Activated CD8-positive, alpha-beta T cell treated with anti-CD3 and anti-CD28 coated beads for 36 hours (primary cell): ENCODE data around the gene MYOCD. TPM values are rescaled to one million over a fixed set of nuclear protein-coding genes. Genes with fewer than 3 reads are reported as not detected.

Experiments used
- ATAC-seq: fragments of 200-7000 bp; cut with Tn5 transposase; one replicate; pipeline ENCODE4 v1.10.0; 2021; ENCODE audit warnings: mild to moderate bottlenecking, moderate library complexity
- CTCF ChIA-PET: fragments of 350-600 bp; sonication (Branson Sonifier 250); formaldehyde crosslinking; loops from one replicate; lab custom pipeline; 2021; ENCODE audit warnings: antibody characterized with exemption; lab: Charles Lee
- POLR2A ChIA-PET: fragments of 350-600 bp; sonication (Branson Sonifier 250); formaldehyde crosslinking; loops from one replicate; lab custom pipeline; 2021; ENCODE audit warnings: antibody characterized with exemption; lab: Charles Lee
- DNase-seq: peaks from one replicate; pipeline ENCODE4 v3.0.0-alpha.2; 2020
- H3K27ac Mint-ChIP-seq: one replicate; pipeline ENCODE4 v1.8.0; 2021; ENCODE audit warnings: mild to moderate bottlenecking, mixed read lengths
- H3K27me3 Mint-ChIP-seq: one replicate; pipeline ENCODE4 v1.8.0; 2021; ENCODE audit warnings: mixed read lengths
- H3K36me3 Mint-ChIP-seq: one replicate; pipeline ENCODE4 v1.8.0; 2021; ENCODE audit warnings: low read depth, mixed read lengths
- H3K4me1 Mint-ChIP-seq: one replicate; pipeline ENCODE4 v1.8.0; 2021; ENCODE audit warnings: low read depth, mixed read lengths
- H3K4me3 Mint-ChIP-seq: one replicate; pipeline ENCODE4 v1.8.0; 2021; ENCODE audit warnings: mild to moderate bottlenecking, moderate library complexity, mixed read lengths
- H3K9me3 Mint-ChIP-seq: one replicate; pipeline ENCODE4 v1.8.0; 2021; ENCODE audit warnings: mixed read lengths
- intact Hi-C: fragments of 100-400 bp; cut with micrococcal nuclease; formaldehyde crosslinking; loops from one replicate; pipeline ENCODE4 v1.10.0; 2022
- total RNA-seq, 2 experiments: library from RNA; stranded (reverse); gene quantifications; one replicate each; pipeline ENCODE4 v1.2.3, GENCODE V29; 2021
- TF ChIP-seq, protein P1 (sequence below): fragments of 200-600 bp; IDR thresholded peaks from one replicate; pipeline ENCODE4 v1.8.0; 2022; ENCODE audit warnings: antibody characterized with exemption, mild to moderate bottlenecking

MYOCD gene
- total RNA-seq, 2 experiments from 2014 or later: not detected

GRCh38 chr17:12719948-12720347 is 54.3 kb downstream of the MYOCD start:
- Mint-ChIP-seq H3K9me3 (no peaks in the 10 kb centered on the region), H3K27ac (no peak overlapping the region), H3K4me3 (no peak overlapping the region), H3K27me3 (no peaks in the 10 kb centered on the region), H3K4me1 (no peaks in the 10 kb centered on the region), H3K36me3 (no peaks in the 10 kb centered on the region)
- CTCF ChIA-PET: no interaction called here
- POLR2A ChIA-PET: no interaction called here
- TF ChIP-seq, protein P1, sequence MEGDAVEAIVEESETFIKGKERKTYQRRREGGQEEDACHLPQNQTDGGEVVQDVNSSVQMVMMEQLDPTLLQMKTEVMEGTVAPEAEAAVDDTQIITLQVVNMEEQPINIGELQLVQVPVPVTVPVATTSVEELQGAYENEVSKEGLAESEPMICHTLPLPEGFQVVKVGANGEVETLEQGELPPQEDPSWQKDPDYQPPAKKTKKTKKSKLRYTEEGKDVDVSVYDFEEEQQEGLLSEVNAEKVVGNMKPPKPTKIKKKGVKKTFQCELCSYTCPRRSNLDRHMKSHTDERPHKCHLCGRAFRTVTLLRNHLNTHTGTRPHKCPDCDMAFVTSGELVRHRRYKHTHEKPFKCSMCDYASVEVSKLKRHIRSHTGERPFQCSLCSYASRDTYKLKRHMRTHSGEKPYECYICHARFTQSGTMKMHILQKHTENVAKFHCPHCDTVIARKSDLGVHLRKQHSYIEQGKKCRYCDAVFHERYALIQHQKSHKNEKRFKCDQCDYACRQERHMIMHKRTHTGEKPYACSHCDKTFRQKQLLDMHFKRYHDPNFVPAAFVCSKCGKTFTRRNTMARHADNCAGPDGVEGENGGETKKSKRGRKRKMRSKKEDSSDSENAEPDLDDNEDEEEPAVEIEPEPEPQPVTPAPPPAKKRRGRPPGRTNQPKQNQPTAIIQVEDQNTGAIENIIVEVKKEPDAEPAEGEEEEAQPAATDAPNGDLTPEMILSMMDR: no peak
- no peak for DNase-seq
- intact Hi-C loops: no loop called here
- ATAC-seq: no peak

- ChIA-PET CTCF (no interaction called here), POLR2A (no interaction called here)
- H3K4me1 Mint-ChIP-seq: no peaks in the 10 kb centered on the region
These were observed 55.9 kb downstream of the MYOCD start for GRCh38 chr17:12721581-12721980.

DNA sequence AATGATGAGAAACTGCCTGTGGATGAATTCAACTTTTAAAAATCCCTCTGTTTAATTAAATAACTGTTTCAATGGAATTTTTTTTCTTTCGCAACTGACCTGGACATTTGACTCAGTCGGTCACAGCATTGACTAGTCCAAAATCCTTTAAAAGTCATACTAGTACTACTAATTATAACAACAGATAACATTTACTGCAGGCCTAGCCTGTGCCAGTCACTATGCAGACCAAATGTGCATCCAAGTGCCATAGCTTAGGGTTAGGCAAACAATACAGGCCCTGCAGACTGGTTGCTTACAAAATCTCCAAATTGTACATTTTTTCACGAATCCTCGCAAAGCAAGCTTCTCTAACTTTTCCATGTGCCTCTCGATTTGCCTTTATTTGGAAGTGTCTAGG is 56.6 kb downstream of the MYOCD start:
- Mint-ChIP-seq H3K27ac (no peak overlapping the region), H3K9me3 (no peaks in the 10 kb centered on the region), H3K36me3 (no peaks in the 10 kb centered on the region), H3K4me3 (no peak overlapping the region), H3K4me1 (no peaks in the 10 kb centered on the region), H3K27me3 (no peaks in the 10 kb centered on the region)
- CTCF ChIA-PET: no interaction called here
- TF ChIP-seq, protein P1: no peak
- DNase-seq (no peak), ATAC-seq (no peak)
- POLR2A ChIA-PET: no interaction called here
- intact Hi-C loops: no loop called here

More at GRCh38 chr17:12721581-12721980, 55.9 kb downstream of the MYOCD start:
- no peak overlapping the region for H3K4me3 Mint-ChIP-seq
- ATAC-seq: no peak
- no peaks in the 10 kb centered on the region for H3K9me3 Mint-ChIP-seq
- TF ChIP-seq, protein P1: no peak
- no peaks in the 10 kb centered on the region for H3K27me3 Mint-ChIP-seq
- no peaks in the 10 kb centered on the region for H3K36me3 Mint-ChIP-seq
- H3K27ac Mint-ChIP-seq: no peak overlapping the region
- no peak for DNase-seq
- intact Hi-C loops: no loop called here

DNA sequence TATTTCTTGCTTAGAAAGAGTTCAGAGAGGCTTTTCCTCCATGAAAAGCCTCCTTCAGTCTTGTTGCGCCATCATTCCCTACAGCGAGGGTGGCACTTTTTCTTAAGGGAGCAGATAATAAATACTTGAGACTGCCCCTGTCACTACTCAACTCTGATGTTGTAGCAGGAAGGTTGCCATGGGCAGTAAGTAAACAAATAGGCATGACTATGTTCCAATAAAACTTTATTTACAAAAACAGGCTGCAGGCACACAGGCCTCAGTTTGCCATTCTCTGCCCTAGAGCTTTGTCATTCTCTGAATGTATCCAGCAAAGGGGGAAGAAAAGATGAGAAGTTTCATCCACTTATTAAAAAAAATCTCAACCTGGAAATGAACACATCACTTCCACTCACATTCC is 60.4 kb downstream of the MYOCD start:
- ChIA-PET POLR2A (no interaction called here), CTCF (interaction anchor here (3.0 kb wide), 1 partner anchor 16 kb away, joined by 8 read pairs; no protein-coding TSS in a partner anchor)
- ATAC-seq (no peak), DNase-seq (no peak)
- Mint-ChIP-seq H3K4me3 (no peak overlapping the region), H3K36me3 (no peaks in the 10 kb centered on the region), H3K27ac (no peak overlapping the region), H3K4me1 (no peaks in the 10 kb centered on the region), H3K27me3 (peaks cover 2% of the 10 kb centered on the region), H3K9me3 (no peaks in the 10 kb centered on the region)
- TF ChIP-seq, protein P1: no peak
- intact Hi-C loops: no loop called here

GRCh38 chr17:12727076-12727760 is 61.5 kb downstream of the MYOCD start:
- DNase-seq (no peak), ATAC-seq (no peak)
- H3K4me3 Mint-ChIP-seq: no peak overlapping the region
- peaks cover 2% of the 10 kb centered on the region for H3K27me3 Mint-ChIP-seq
- ChIA-PET POLR2A (no interaction called here), CTCF (interaction anchor here (3.0 kb wide), 1 partner anchor 14 kb away, joined by 8 read pairs; no protein-coding TSS in a partner anchor)
- H3K36me3 Mint-ChIP-seq: no peaks in the 10 kb centered on the region
- TF ChIP-seq, protein P1: no peak
- no peak overlapping the region for H3K27ac Mint-ChIP-seq
- no peaks in the 10 kb centered on the region for H3K4me1 Mint-ChIP-seq
- H3K9me3 Mint-ChIP-seq: no peaks in the 10 kb centered on the region
- intact Hi-C loops: no loop called here
